HepG2 (cell line): ENCODE measurements around the gene PEPD. TPM values are rescaled to one million over a fixed set of nuclear protein-coding genes. Genes with fewer than 3 reads are reported as not detected.

Source experiments
- CBFB ChIP-seq: sonication (generic); formaldehyde crosslinking; IDR thresholded peaks from 2 replicates; pipeline ENCODE4 v1.4.0; 2020; ENCODE audit warnings: missing genetic modification reagents
- E2F1 ChIP-seq: sonication (generic); formaldehyde crosslinking; IDR thresholded peaks from 2 replicates; pipeline ENCODE4 v1.5.0; 2020; ENCODE audit warnings: missing genetic modification reagents
- ELF3 ChIP-seq: IDR thresholded peaks from 2 replicates; pipeline ENCODE4 v1.6.1; 2016; ENCODE audit warnings: missing genetic modification reagents, missing compliant biosample characterization
- GATAD1 ChIP-seq: IDR thresholded peaks from 2 replicates; pipeline ENCODE4 v1.6.1; 2016; ENCODE audit warnings: missing genetic modification reagents, missing compliant biosample characterization
- KAT2B ChIP-seq: fragments of 150-350 bp; IDR thresholded peaks from 2 replicates; pipeline ENCODE4 v1.6.1; 2014; ENCODE audit warnings: low read depth, low read length, borderline replicate concordance
- MATR3 ChIP-seq: sonication (generic); formaldehyde crosslinking; IDR thresholded peaks from 2 replicates; pipeline ENCODE4 v1.4.0; 2020; ENCODE audit warnings: missing genetic modification reagents
- NPAS2 ChIP-seq: sonication (generic); formaldehyde crosslinking; IDR thresholded peaks from 2 replicates; pipeline ENCODE4 v1.8.0; 2022; ENCODE audit warnings: mild to moderate bottlenecking, missing genetic modification reagents, borderline replicate concordance
- PRMT3 ChIP-seq: sonication (generic); formaldehyde crosslinking; IDR thresholded peaks from 2 replicates; pipeline ENCODE4 v1.8.1; 2022; ENCODE audit warnings: low read depth, mild to moderate bottlenecking, moderate library complexity, missing genetic modification reagents, borderline replicate concordance
- TFDP1 ChIP-seq: IDR thresholded peaks from 2 replicates; pipeline ENCODE4 v1.6.1; 2016; ENCODE audit warnings: missing compliant biosample characterization, missing genetic modification reagents, borderline replicate concordance
- TFDP2 ChIP-seq: sonication (generic); formaldehyde crosslinking; IDR thresholded peaks from 2 replicates; pipeline ENCODE4 v1.4.0; 2020; ENCODE audit warnings: missing genetic modification reagents
- ZBTB25 ChIP-seq: IDR thresholded peaks from 2 replicates; pipeline ENCODE4 v1.6.1; 2018; ENCODE audit warnings: missing genetic modification reagents
- ZFP1 ChIP-seq: IDR thresholded peaks from 2 replicates; pipeline ENCODE4 v1.6.1; 2016
- ZHX1 ChIP-seq: sonication (generic); formaldehyde crosslinking; IDR thresholded peaks from 2 replicates; pipeline ENCODE4 v1.8.1; 2022; ENCODE audit warnings: low read depth, mild to moderate bottlenecking, missing genetic modification reagents
- ZNF280D ChIP-seq: sonication (generic); formaldehyde crosslinking; IDR thresholded peaks from 2 replicates; pipeline ENCODE4 v1.5.1; 2020; ENCODE audit warnings: mild to moderate bottlenecking, missing genetic modification reagents
- ZNF326 ChIP-seq: sonication (generic); formaldehyde crosslinking; IDR thresholded peaks from 2 replicates; pipeline ENCODE4 v1.4.0; 2020; ENCODE audit warnings: missing genetic modification reagents, borderline replicate concordance
- ZNF580 ChIP-seq: IDR thresholded peaks from 2 replicates; pipeline ENCODE4 v1.6.1; 2016; ENCODE audit warnings: low read depth, borderline replicate concordance
- polyA plus RNA-seq, 8 experiments: library from polyadenylated mRNA; depleted of rRNA in 3 of 8; stranded (reverse) in 7 of 8; unstranded in 1 of 8; fragments of >200 nt; fragmentation: Illumina TruSeq in 4 of 8; extraction: Trizol in 4 of 8; gene quantifications; 2 replicates each; pipeline versions ENCODE4 v1.2.1 to v1.2.3, GENCODE V29; 2011 to 2016; ENCODE audit warnings: low read depth in 4 of 8, missing spikeins in 1 of 8, mixed read lengths in 1 of 8; ENCODE audit not compliant: insufficient read depth in 1 of 8
- total RNA-seq, 5 experiments: library from RNA; depleted of rRNA; stranded (reverse); fragments of >200 nt; fragmentation: Illumina TruSeq; extraction: Trizol; gene quantifications; 2 replicates each; pipeline ENCODE4 v1.2.3, GENCODE V29; 2016; ENCODE audit warnings: low read depth in 1 of 5

PEPD gene
- total and polyA plus RNA-seq, 2 of the 13 experiments (the other 11 are each of a cell fraction or from before 2014, with no cell fraction given) = 60.7 to 75.1 TPM

- TF ChIP-seq GATAD1 (CRISPR knock-in tag) = peak; percentile 67; the same call in 1 of the 2 replicates
- TF ChIP-seq TFDP1 (CRISPR knock-in tag) = peak; percentile 48; the same call in 1 of the 2 replicates
- TF ChIP-seq ZNF326 = no peak
- peak; percentile 41; the same call in 1 of the 2 replicates for TF ChIP-seq TFDP2 (CRISPR knock-in tag)
- TF ChIP-seq ZFP1 = peak; percentile 65; the same call in 1 of the 2 replicates
- TF ChIP-seq PRMT3 (CRISPR knock-in tag) = no peak; the same call in 1 of the 2 replicates
- TF ChIP-seq E2F1 (CRISPR knock-in tag) = no peak
- TF ChIP-seq ELF3 (CRISPR knock-in tag) = peak; percentile 90
- TF ChIP-seq MATR3 (CRISPR knock-in tag) = no peak
- TF ChIP-seq CBFB = peak; percentile 83
- TF ChIP-seq NPAS2 (CRISPR knock-in tag) = no peak
- TF ChIP-seq ZNF280D (CRISPR knock-in tag) = peak; percentile 93
- TF ChIP-seq KAT2B = no peak
- no peak for TF ChIP-seq ZHX1 (CRISPR knock-in tag)
- TF ChIP-seq ZNF580 (CRISPR knock-in tag) = no peak; the same call in 1 of the 2 replicates
- TF ChIP-seq ZBTB25 (CRISPR knock-in tag) = peak; percentile 49; the same call in 1 of the 2 replicates
These were observed 124.7 kb downstream of the PEPD start (continued) for GRCh38 chr19:33396701-33397535.
